ENCODE data around the gene EPN1. TPM values are rescaled to one million over a fixed set of nuclear protein-coding genes. Genes with fewer than 3 reads are reported as not detected.

The EPN1 gene
- polyA plus RNA-seq, 4 donors = 149 to 193 (median 168) TPM

- DNase-seq (no peak), FAIRE-seq (no peak)
- Histone ChIP-seq H3K27ac (ENCODE audit: low read depth in 1 of 3, low read length in 2 of 3) (no peak overlapping the region), H3K9me3 (ENCODE audit: control insufficient read depth in 2 of 2, insufficient read depth in 1 of 2, low read depth in 1 of 2, low read length in 1 of 2) (no peaks in the 10 kb centered on the region), H3K27me3 (ENCODE audit: control insufficient read depth in 3 of 3, insufficient read depth in 3 of 3, low read length in 3 of 3) (no peaks in the 10 kb centered on the region), H3K4me1 (ENCODE audit: control insufficient read depth in 3 of 3, insufficient read depth in 2 of 3, low read depth in 1 of 3, low read length in 2 of 3) (peaks cover 0 to 20% (median 0%) of the 10 kb centered on the region in 3 donors), H3K4me3 (ENCODE audit: low read depth in 1 of 3, low read length in 3 of 3) (no peak overlapping the region), H3K36me3 (ENCODE audit: control insufficient read depth in 3 of 3, insufficient read depth in 2 of 3, low read depth in 1 of 3, low read length in 3 of 3) (peaks cover 0 to 48% (median 2%) of the 10 kb centered on the region in 3 donors)
- WGBS, 3 donors = 82 to 91% (median 90%) methylated on average over 15 to 17 of the region's 17 CpGs
Measured at GRCh38 chr19:55649268-55650125, 25.5 kb upstream of the EPN1 start.

- DNase-seq (no peak), FAIRE-seq (no peak)
- Histone ChIP-seq H3K27ac (ENCODE audit: low read depth in 1 of 3, low read length in 2 of 3) (no peak overlapping the region), H3K4me1 (ENCODE audit: control insufficient read depth in 3 of 3, insufficient read depth in 2 of 3, low read depth in 1 of 3, low read length in 2 of 3) (peaks cover 0 to 17% (median 0%) of the 10 kb centered on the region in 3 donors), H3K27me3 (ENCODE audit: control insufficient read depth in 3 of 3, insufficient read depth in 3 of 3, low read length in 3 of 3) (no peaks in the 10 kb centered on the region), H3K9me3 (ENCODE audit: control insufficient read depth in 2 of 2, insufficient read depth in 1 of 2, low read depth in 1 of 2, low read length in 1 of 2) (no peaks in the 10 kb centered on the region), H3K36me3 (ENCODE audit: control insufficient read depth in 3 of 3, insufficient read depth in 2 of 3, low read depth in 1 of 3, low read length in 3 of 3) (peaks cover 0 to 41% (median 2%) of the 10 kb centered on the region in 3 donors), H3K4me3 (ENCODE audit: low read depth in 1 of 3, low read length in 3 of 3) (no peak overlapping the region)
- 85 to 86% (median 85%) methylated on average over 4 of the region's 4 CpGs for WGBS, 3 donors
Measured at GRCh38 chr19:55650126-55650557, 24.9 kb upstream of the EPN1 start.

- Histone ChIP-seq H3K4me1 (ENCODE audit: control insufficient read depth in 3 of 3, insufficient read depth in 2 of 3, low read depth in 1 of 3, low read length in 2 of 3) (peaks cover 0 to 17% (median 0%) of the 10 kb centered on the region in 3 donors), H3K36me3 (ENCODE audit: control insufficient read depth in 3 of 3, insufficient read depth in 2 of 3, low read depth in 1 of 3, low read length in 3 of 3) (peaks cover 0 to 36% (median 0%) of the 10 kb centered on the region in 3 donors), H3K9me3 (ENCODE audit: control insufficient read depth in 2 of 2, insufficient read depth in 1 of 2, low read depth in 1 of 2, low read length in 1 of 2) (no peaks in the 10 kb centered on the region), H3K4me3 (ENCODE audit: low read depth in 1 of 3, low read length in 3 of 3) (no peak overlapping the region), H3K27ac (ENCODE audit: low read depth in 1 of 3, low read length in 2 of 3) (no peak overlapping the region), H3K27me3 (ENCODE audit: control insufficient read depth in 3 of 3, insufficient read depth in 3 of 3, low read length in 3 of 3) (no peaks in the 10 kb centered on the region)
- FAIRE-seq (no peak), DNase-seq (no peak)
- WGBS, 3 donors = 92 to 94% (median 93%) methylated on average over 17 of the region's 17 CpGs
Measured at GRCh38 chr19:55650602-55651230, 24.3 kb upstream of the EPN1 start.

GRCh38 chr19:55651236-55651635 is 23.8 kb upstream of the EPN1 start:
- no peak overlapping the region for H3K27ac ChIP-seq (ENCODE audit: low read depth in 1 of 3, low read length in 2 of 3)
- H3K36me3 ChIP-seq (ENCODE audit: control insufficient read depth in 3 of 3, insufficient read depth in 2 of 3, low read depth in 1 of 3, low read length in 3 of 3) = peaks cover 0 to 35% (median 0%) of the 10 kb centered on the region in 3 donors
- H3K4me1 ChIP-seq (ENCODE audit: control insufficient read depth in 3 of 3, insufficient read depth in 2 of 3, low read depth in 1 of 3, low read length in 2 of 3) = peaks cover 0 to 17% (median 0%) of the 10 kb centered on the region in 3 donors
- FAIRE-seq = no peak
- DNase-seq = no peak
- no peaks in the 10 kb centered on the region for H3K9me3 ChIP-seq (ENCODE audit: control insufficient read depth in 2 of 2, insufficient read depth in 1 of 2, low read depth in 1 of 2, low read length in 1 of 2)
- H3K4me3 ChIP-seq (ENCODE audit: low read depth in 1 of 3, low read length in 3 of 3) = no peak overlapping the region
- no peaks in the 10 kb centered on the region for H3K27me3 ChIP-seq (ENCODE audit: control insufficient read depth in 3 of 3, insufficient read depth in 3 of 3, low read length in 3 of 3)
- WGBS, 3 donors = 80 to 91% (median 86%) methylated on average over 13 to 18 of the region's 18 CpGs

GRCh38 chr19:55652311-55653128 is 22.5 kb upstream of the EPN1 start:
- no peak overlapping the region for H3K27ac ChIP-seq (ENCODE audit: low read depth in 1 of 3, low read length in 2 of 3)
- no peak overlapping the region for H3K4me3 ChIP-seq (ENCODE audit: low read depth in 1 of 3, low read length in 3 of 3)
- FAIRE-seq (no peak), DNase-seq (no peak)
- H3K4me1 ChIP-seq (ENCODE audit: control insufficient read depth in 3 of 3, insufficient read depth in 2 of 3, low read depth in 1 of 3, low read length in 2 of 3) = peaks cover 5 to 22% (median 6%) of the 10 kb centered on the region in 3 donors
- no peaks in the 10 kb centered on the region for H3K27me3 ChIP-seq (ENCODE audit: control insufficient read depth in 3 of 3, insufficient read depth in 3 of 3, low read length in 3 of 3)
- 82 to 93% (median 91%) methylated on average over 65 to 71 of the region's 71 CpGs for WGBS, 3 donors
- H3K36me3 ChIP-seq (ENCODE audit: control insufficient read depth in 3 of 3, insufficient read depth in 2 of 3, low read depth in 1 of 3, low read length in 3 of 3) = peaks cover 0 to 38% (median 0%) of the 10 kb centered on the region in 3 donors
- no peaks in the 10 kb centered on the region for H3K9me3 ChIP-seq (ENCODE audit: control insufficient read depth in 2 of 2, insufficient read depth in 1 of 2, low read depth in 1 of 2, low read length in 1 of 2)

- Histone ChIP-seq H3K4me1 (ENCODE audit: control insufficient read depth in 3 of 3, insufficient read depth in 2 of 3, low read depth in 1 of 3, low read length in 2 of 3) (peaks cover 6 to 21% (median 7%) of the 10 kb centered on the region in 3 donors), H3K27me3 (ENCODE audit: control insufficient read depth in 3 of 3, insufficient read depth in 3 of 3, low read length in 3 of 3) (no peaks in the 10 kb centered on the region), H3K36me3 (ENCODE audit: control insufficient read depth in 3 of 3, insufficient read depth in 2 of 3, low read depth in 1 of 3, low read length in 3 of 3) (peaks cover 0 to 44% (median 0%) of the 10 kb centered on the region in 3 donors), H3K27ac (ENCODE audit: low read depth in 1 of 3, low read length in 2 of 3) (peak overlapping the region; percentile 87 to 98 (median 95)), H3K9me3 (ENCODE audit: control insufficient read depth in 2 of 2, insufficient read depth in 1 of 2, low read depth in 1 of 2, low read length in 1 of 2) (no peaks in the 10 kb centered on the region), H3K4me3 (ENCODE audit: low read depth in 1 of 3, low read length in 3 of 3) (peak overlapping the region; percentile 42 to 83 (median 50))
- FAIRE-seq (no peak), DNase-seq (peak; percentile 97 to 99)
- WGBS, 3 donors = 0 to 1% (median 0%) methylated on average over 51 to 57 of the region's 57 CpGs
Measured at GRCh38 chr19:55653651-55654322, 21.2 kb upstream of the EPN1 start.

GRCh38 chr19:55654323-55654867 is 20.6 kb upstream of the EPN1 start:
- peak overlapping the region; percentile 87 to 98 (median 95) for H3K27ac ChIP-seq (ENCODE audit: low read depth in 1 of 3, low read length in 2 of 3)
- 0 to 1% (median 0%) methylated on average over 50 to 52 of the region's 52 CpGs for WGBS, 3 donors
- H3K36me3 ChIP-seq (ENCODE audit: control insufficient read depth in 3 of 3, insufficient read depth in 2 of 3, low read depth in 1 of 3, low read length in 3 of 3) = peaks cover 0 to 49% (median 3%) of the 10 kb centered on the region in 3 donors
- peak overlapping the region; percentile 50 to 83 (median 79) for H3K4me3 ChIP-seq (ENCODE audit: low read depth in 1 of 3, low read length in 3 of 3)
- H3K27me3 ChIP-seq (ENCODE audit: control insufficient read depth in 3 of 3, insufficient read depth in 3 of 3, low read length in 3 of 3) = no peaks in the 10 kb centered on the region
- FAIRE-seq = peak; percentile 84
- peaks cover 6 to 15% (median 7%) of the 10 kb centered on the region in 3 donors for H3K4me1 ChIP-seq (ENCODE audit: control insufficient read depth in 3 of 3, insufficient read depth in 2 of 3, low read depth in 1 of 3, low read length in 2 of 3)
- peak; percentile 99 to 100 for DNase-seq
- no peaks in the 10 kb centered on the region for H3K9me3 ChIP-seq (ENCODE audit: control insufficient read depth in 2 of 2, insufficient read depth in 1 of 2, low read depth in 1 of 2, low read length in 1 of 2)
